GM18502 (cell line): ENCODE measurements around the gene AKR1A1.
"Not testable (repeated sequence)": the region's sequence is repeated elsewhere in the genome, so short reads cannot be mapped to it uniquely, and the experiment has no call there.

ENCODE experiments used
- ATAC-seq: cut with Tn5 transposase; IDR thresholded peaks from one replicate; pipeline ENCODE4 v1.9.1; 2021; ENCODE audit warnings: mild to moderate bottlenecking; ENCODE audit not compliant: unreplicated experiment, poor library complexity

The AKR1A1 gene

GRCh38 chr1:45522324-45523104, 28.1 kb upstream of the AKR1A1 start:
- no peak for ATAC-seq

GRCh38 chr1:45523516-45523915, 27.1 kb upstream of the AKR1A1 start:
- ATAC-seq: not testable (repeated sequence)

GRCh38 chr1:45523975-45524374, 26.7 kb upstream of the AKR1A1 start:
- ATAC-seq: not testable (repeated sequence)

- ATAC-seq: no peak
These were observed 24.4 kb upstream of the AKR1A1 start for GRCh38 chr1:45526135-45526644.

GRCh38 chr1:45530632-45531135, 19.9 kb upstream of the AKR1A1 start:
- ATAC-seq: no peak

GRCh38 chr1:45531873-45532272, 18.8 kb upstream of the AKR1A1 start:
- no peak for ATAC-seq

- no peak for ATAC-seq
These were observed 14.4 kb upstream of the AKR1A1 start for GRCh38 chr1:45535988-45536766.

GRCh38 chr1:45536886-45537285, 13.7 kb upstream of the AKR1A1 start:
- ATAC-seq: no peak

- ATAC-seq: no peak
These were observed 9.4 kb upstream of the AKR1A1 start for GRCh38 chr1:45541193-45541592.

- no peak for ATAC-seq
These were observed 8.0 kb upstream of the AKR1A1 start for GRCh38 chr1:45542591-45542990.

GRCh38 chr1:45543581-45544417, 6.8 kb upstream of the AKR1A1 start:
- ATAC-seq: peak; percentile 55

GRCh38 chr1:45544530-45544929, 6.1 kb upstream of the AKR1A1 start:
- ATAC-seq: no peak

GRCh38 chr1:45545019-45545493, 5.6 kb upstream of the AKR1A1 start:
- no peak for ATAC-seq

GRCh38 chr1:45545553-45546310, 4.9 kb upstream of the AKR1A1 start:
- no peak for ATAC-seq

- ATAC-seq: no peak
These were observed 1.1 kb downstream of the AKR1A1 start for GRCh38 chr1:45551684-45552083.

GRCh38 chr1:45552331-45552730, 1.7 kb downstream of the AKR1A1 start:
- ATAC-seq: no peak

GRCh38 chr1:45554198-45554597, 3.6 kb downstream of the AKR1A1 start:
- no peak for ATAC-seq

- ATAC-seq: no peak
These were observed 6.9 kb downstream of the AKR1A1 start for GRCh38 chr1:45557422-45557944.

- ATAC-seq: no peak
These were observed 13.2 kb downstream of the AKR1A1 start for GRCh38 chr1:45563843-45564242.
